PC-3 (cell line): ENCODE measurements around the gene TAF13. TPM values are rescaled to one million over a fixed set of nuclear protein-coding genes. Genes with fewer than 3 reads are reported as not detected.
A peak's percentile ranks its signal among the peaks of the same experiment; 100 is the strongest.

Source experiments
- ATAC-seq: fragments of 200-7000 bp; cut with Tn5 transposase; 2 replicates; pipeline ENCODE4 v1.9.1; 2020; ENCODE audit warnings: mild to moderate bottlenecking, moderate library complexity
- BruUV-seq: library from RNA; stranded (reverse); fragments of 400-500 nt; replicated peaks from 2 replicates; lab custom pipeline; 2021; lab: Mats Ljungman, UMichigan
- CTCF ChIA-PET: fragments of 300-600 bp; sonication (Branson Sonifier 250); formaldehyde crosslinking; loops from one replicate; lab custom pipeline; 2022; ENCODE audit warnings: antibody characterized with exemption; lab: Charles Lee
- POLR2A ChIA-PET: fragments of 300-600 bp; sonication (Branson Sonifier 250); formaldehyde crosslinking; loops from one replicate; lab custom pipeline; 2022; ENCODE audit warnings: antibody characterized with exemption; ENCODE audit not compliant: unreplicated experiment; lab: Charles Lee
- DNase-seq: peaks from one replicate; pipeline ENCODE4 v3.0.0-alpha.2; 2015
- H2AFZ ChIP-seq: fragments of 300-600 bp; sonication (generic); 2 replicates; pipeline ENCODE4 v1.6.0; 2016; ENCODE audit warnings: antibody characterized with exemption, low read length
- H3F3A ChIP-seq: fragments of 300-600 bp; sonication (generic); one replicate; pipeline ENCODE4 v1.6.0; 2017; ENCODE audit warnings: antibody characterized with exemption, low read length, control low read depth, mild to moderate bottlenecking; ENCODE audit not compliant: unreplicated experiment
- H3K27ac ChIP-seq: fragments of 300-600 bp; sonication (generic); 2 replicates; pipeline ENCODE4 v1.5.1; 2016; ENCODE audit warnings: mild to moderate bottlenecking, low read length
- H3K27me3 ChIP-seq: fragments of 300-600 bp; sonication (generic); 2 replicates; pipeline ENCODE4 v1.6.1; 2016; ENCODE audit warnings: low read length, mixed read lengths
- H3K36me3 ChIP-seq: fragments of 300-600 bp; sonication (generic); 2 replicates; pipeline ENCODE4 v1.6.1; 2016; ENCODE audit warnings: low read depth, mixed run types, low read length, mixed read lengths
- H3K4me1 ChIP-seq: fragments of 300-600 bp; sonication (generic); 2 replicates; pipeline ENCODE4 v1.5.1; 2016; ENCODE audit warnings: low read length; ENCODE audit not compliant: insufficient read depth
- H3K4me2 ChIP-seq: fragments of 300-600 bp; sonication (generic); 2 replicates; pipeline ENCODE4 v1.6.0; 2016; ENCODE audit warnings: low read length
- H3K4me3 ChIP-seq: fragments of 300-600 bp; sonication (generic); 2 replicates; pipeline ENCODE4 v1.5.1; 2016; ENCODE audit warnings: mild to moderate bottlenecking, low read length, mixed read lengths
- H3K79me2 ChIP-seq: fragments of 300-600 bp; sonication (generic); 2 replicates; pipeline ENCODE4 v1.6.1; 2017; ENCODE audit warnings: low read length, mixed read lengths
- H3K9ac ChIP-seq: fragments of 300-600 bp; sonication (generic); 2 replicates; pipeline ENCODE4 v1.6.0; 2016; ENCODE audit warnings: mild to moderate bottlenecking, low read length
- H3K9me2 ChIP-seq: fragments of 300-600 bp; sonication (generic); replicated peaks from 2 replicates; pipeline ENCODE4 v1.6.1; 2016; ENCODE audit warnings: mixed run types, low read length, mixed read lengths
- H3K9me3 ChIP-seq: fragments of 300-600 bp; sonication (generic); 2 replicates; pipeline ENCODE4 v1.6.1; 2016; ENCODE audit warnings: low read length, mixed read lengths
- H4K20me1 ChIP-seq: fragments of 300-600 bp; sonication (generic); 2 replicates; pipeline ENCODE4 v1.6.1; 2016; ENCODE audit warnings: low read length, mixed read lengths
- EZH2 ChIP-seq: fragments of 300-600 bp; sonication (generic); IDR thresholded peaks from one replicate; pipeline ENCODE4 v1.6.1; 2017; ENCODE audit warnings: antibody characterized with exemption, mild to moderate bottlenecking, low read length; ENCODE audit not compliant: unreplicated experiment
- EZH2phosphoT487 ChIP-seq: fragments of 300-600 bp; sonication (generic); IDR thresholded peaks from 2 replicates; pipeline ENCODE4 v1.6.1; 2018; ENCODE audit warnings: mild to moderate bottlenecking, antibody characterized with exemption, low read length, borderline replicate concordance
- intact Hi-C: fragments of 100-400 bp; cut with micrococcal nuclease; formaldehyde crosslinking; loops from 2 replicates; pipeline ENCODE4 v1.9.0; 2023
- total RNA-seq: library from RNA; depleted of rRNA; stranded (reverse); fragments of >200 nt; gene quantifications from 2 replicates; pipeline ENCODE4 v1.2.3, GENCODE V29; 2014
- TF ChIP-seq, protein P1 (sequence below): fragments of 300-600 bp; sonication (generic); conservative IDR thresholded peaks from 2 replicates; pipeline ENCODE4 v1.5.1; 2017; ENCODE audit warnings: antibody characterized with exemption, low read depth, mild to moderate bottlenecking, low read length

Gene TAF13
- total RNA-seq, 1 experiment from 2014 or later = 32.0 TPM

DNA sequence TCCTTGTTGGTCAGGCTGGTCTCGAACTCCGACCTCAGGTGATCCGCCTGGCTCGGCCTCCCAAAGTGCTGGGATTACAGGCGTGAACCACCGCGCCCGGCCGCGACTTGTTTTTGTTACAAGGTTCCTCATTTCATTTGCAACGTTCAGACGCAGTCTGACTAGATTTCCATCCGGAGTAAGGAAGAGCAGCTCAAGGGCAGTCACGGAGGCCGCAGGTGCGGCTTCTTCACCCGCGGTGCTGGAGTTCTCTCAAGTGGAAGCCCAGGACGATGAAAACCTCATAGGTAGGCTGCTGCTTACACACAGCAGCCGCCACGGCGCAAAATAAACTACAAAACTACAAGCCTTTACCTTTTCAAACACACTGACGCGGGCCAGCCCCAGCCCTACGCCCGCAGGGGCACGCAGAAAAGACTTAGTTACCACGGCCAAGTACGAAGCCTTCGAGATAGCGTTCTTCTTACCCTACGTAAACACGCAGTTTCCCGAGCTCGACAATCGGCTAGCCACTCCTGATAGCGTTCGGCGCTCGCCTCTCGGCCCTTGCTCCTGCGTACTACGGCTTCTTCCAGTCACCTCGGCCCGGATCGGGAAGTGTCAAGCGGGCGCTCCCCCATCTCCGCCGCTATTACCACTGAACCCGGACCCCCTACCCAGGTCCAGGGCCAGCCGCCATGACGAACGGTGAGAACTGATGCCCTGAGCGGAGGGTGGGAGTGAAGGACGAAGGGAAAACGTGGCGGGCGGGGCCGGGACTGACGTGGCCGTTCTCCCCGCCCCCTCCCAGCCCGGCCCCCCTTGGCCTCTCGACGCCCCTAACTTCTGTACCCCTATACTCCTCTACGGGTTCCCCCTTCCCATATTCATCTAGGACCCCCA is 14.6 kb upstream of the TAF13 start, which contains the start of gene TMEM167B:
TSS of gene TMEM167B (plus strand) at position 569 of the 882 bp plus-strand sequence. CDS start at position 678, 109 bp downstream.
- Histone ChIP-seq H2AFZ (peak within 1 kb of the TSS; percentile 99), H3K36me3 (peaks cover 11% of the 10 kb centered on the region; the same call in 1 of the 2 replicates), H3K9me3 (no peaks in the 10 kb centered on the region), H3K4me3 (peak within 1 kb of the TSS; percentile 89), H3F3A (no peaks in the 10 kb centered on the region), H4K20me1 (no peaks in the 10 kb centered on the region), H3K9me2 (no peaks in the 10 kb centered on the region), H3K4me2 (peak within 1 kb of the TSS; percentile 96), H3K27ac (peak within 1 kb of the TSS; percentile 80), H3K4me1 (peaks cover 17% of the 10 kb centered on the region), H3K79me2 (peaks cover 42% of the 10 kb centered on the region), H3K9ac (peak within 1 kb of the TSS; percentile 90), H3K27me3 (no peaks in the 10 kb centered on the region)
- DNase-seq (peak; percentile 95), ATAC-seq (peak; percentile 89)
- TF ChIP-seq, protein P1, sequence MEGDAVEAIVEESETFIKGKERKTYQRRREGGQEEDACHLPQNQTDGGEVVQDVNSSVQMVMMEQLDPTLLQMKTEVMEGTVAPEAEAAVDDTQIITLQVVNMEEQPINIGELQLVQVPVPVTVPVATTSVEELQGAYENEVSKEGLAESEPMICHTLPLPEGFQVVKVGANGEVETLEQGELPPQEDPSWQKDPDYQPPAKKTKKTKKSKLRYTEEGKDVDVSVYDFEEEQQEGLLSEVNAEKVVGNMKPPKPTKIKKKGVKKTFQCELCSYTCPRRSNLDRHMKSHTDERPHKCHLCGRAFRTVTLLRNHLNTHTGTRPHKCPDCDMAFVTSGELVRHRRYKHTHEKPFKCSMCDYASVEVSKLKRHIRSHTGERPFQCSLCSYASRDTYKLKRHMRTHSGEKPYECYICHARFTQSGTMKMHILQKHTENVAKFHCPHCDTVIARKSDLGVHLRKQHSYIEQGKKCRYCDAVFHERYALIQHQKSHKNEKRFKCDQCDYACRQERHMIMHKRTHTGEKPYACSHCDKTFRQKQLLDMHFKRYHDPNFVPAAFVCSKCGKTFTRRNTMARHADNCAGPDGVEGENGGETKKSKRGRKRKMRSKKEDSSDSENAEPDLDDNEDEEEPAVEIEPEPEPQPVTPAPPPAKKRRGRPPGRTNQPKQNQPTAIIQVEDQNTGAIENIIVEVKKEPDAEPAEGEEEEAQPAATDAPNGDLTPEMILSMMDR = no peak
- TF ChIP-seq EZH2 (no peak), EZH2phosphoT487 (no peak)
- ChIA-PET CTCF (interaction anchor here (0.6 kb wide), 1 partner anchor 10 kb away, joined by 4 read pairs; no protein-coding TSS in a partner anchor), POLR2A (interaction anchor here (0.6 to 2.3 kb wide), 2 partner anchors 8 to 10 kb away, joined by 3 to 7 read pairs; no protein-coding TSS in a partner anchor)
- intact Hi-C loops = loop anchor here (1.0 kb wide), 2 partner anchors 9 to 22 kb away; a partner anchor contains a TSS
- TSS peak; percentile 91 for BruUV-seq

DNA sequence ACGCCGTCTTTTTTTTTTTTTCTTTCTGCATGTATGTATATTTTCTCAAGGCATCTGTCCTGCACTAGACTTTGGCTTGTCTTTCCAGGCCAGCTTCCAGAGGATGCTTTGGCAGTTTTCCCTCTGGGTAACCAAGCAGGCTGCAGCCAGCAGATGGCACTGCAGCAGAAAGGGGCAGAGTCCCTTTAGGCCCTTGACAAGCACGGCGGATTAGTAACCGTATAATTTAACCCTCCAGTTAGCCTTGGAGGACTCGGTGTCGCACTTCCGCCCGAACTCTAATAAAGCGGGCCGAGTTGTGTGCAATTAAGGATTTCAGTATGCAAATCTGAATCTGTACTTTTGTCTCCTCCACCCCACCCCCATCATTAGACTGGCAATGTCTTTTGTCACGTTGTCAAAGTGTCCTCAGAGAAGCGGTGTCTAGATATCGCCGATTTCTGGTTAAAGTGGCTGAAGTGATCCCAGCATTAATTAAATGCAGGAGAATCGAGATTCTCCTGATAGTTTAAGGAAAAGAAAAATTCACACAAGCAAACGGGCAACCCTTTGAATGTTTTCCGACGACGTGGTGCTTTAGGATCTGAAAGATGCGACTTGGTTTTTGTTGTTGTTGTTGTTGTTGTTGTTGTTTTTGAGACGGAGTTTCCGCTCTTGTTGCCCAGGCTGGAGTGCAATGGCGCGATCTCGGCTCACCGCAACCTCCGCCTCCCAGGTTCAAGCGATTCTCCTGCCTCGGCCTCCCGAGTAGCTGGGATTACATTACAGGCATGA is 13.6 kb upstream of the TAF13 start:
- DNase-seq (peak; percentile 94), ATAC-seq (peak; percentile 43)
- peaks cover 17% of the 10 kb centered on the region for H3K4me1 ChIP-seq
- H4K20me1 ChIP-seq = no peaks in the 10 kb centered on the region
- H3K9me2 ChIP-seq = no peaks in the 10 kb centered on the region
- peak overlapping the region; percentile 89 for H3K4me3 ChIP-seq
- peak overlapping the region; percentile 96 for H3K4me2 ChIP-seq
- no peak overlapping the region for H3K27ac ChIP-seq
- BruUV-seq = no TSS peak
- peak overlapping the region; percentile 99 for H2AFZ ChIP-seq
- H3K27me3 ChIP-seq = no peaks in the 10 kb centered on the region
- H3F3A ChIP-seq = no peaks in the 10 kb centered on the region
- ChIA-PET CTCF (interaction anchor here (0.6 to 0.8 kb wide), 3 partner anchors 11 to 112 kb away, joined by 3 to 5 read pairs (median 4); a partner anchor contains a TSS), POLR2A (interaction anchor here (2.3 kb wide), 1 partner anchor 11 kb away, joined by 7 read pairs; no protein-coding TSS in a partner anchor)
- H3K9me3 ChIP-seq = no peaks in the 10 kb centered on the region
- TF ChIP-seq EZH2 (no peak), EZH2phosphoT487 (no peak)
- TF ChIP-seq, protein P1 = peak; percentile 87
- H3K36me3 ChIP-seq = peaks cover 4% of the 10 kb centered on the region; the same call in 1 of the 2 replicates
- peak overlapping the region; percentile 90; the same call in 1 of the 2 replicates for H3K9ac ChIP-seq
- intact Hi-C loops = loop anchor here (1.0 kb wide), 2 partner anchors 23 to 174 kb away; a partner anchor contains a TSS
- H3K79me2 ChIP-seq = peaks cover 39% of the 10 kb centered on the region
